Mammary microvascular endothelial cell (primary cell): Measurements from ENCODE around the gene TMEM121B. TPM values are rescaled to one million over a fixed set of nuclear protein-coding genes. Genes with fewer than 3 reads are reported as not detected.

Source experiments
- total RNA-seq: library from RNA; depleted of rRNA; stranded (reverse); fragments of >200 nt; gene quantifications from 2 replicates; pipeline ENCODE4 v1.2.3, GENCODE V29; 2015

The TMEM121B gene
- 0.10 and 0.33 TPM in 2 replicates for total RNA-seq

GRCh38 chr22:17121233-17122195 is at the start of gene TMEM121B:
TMEM121B (minus strand) TSS chr22:17121360; CDS start chr22:17121127, 233 bp downstream.

GRCh38 chr22:17158568-17159503 is 37.7 kb upstream of the TMEM121B start, which contains the start of gene HDHD5:
HDHD5 (minus strand) TSS chr22:17159277; CDS start chr22:17159251, 26 bp downstream.

GRCh38 chr22:17084554-17085276 is 36.4 kb downstream of the TMEM121B start, which contains the start of gene IL17RA:
IL17RA (plus strand) TSS chr22:17085000; CDS start chr22:17085092, 92 bp downstream.

Other genes with a start within 250 kb of the TMEM121B start
- gene GAB4, start 113.1 kb downstream of the TMEM121B start, total RNA-seq: not detected in 2 replicates
- gene IL17RA, start 36.4 kb downstream of the TMEM121B start, total RNA-seq: 6.8 and 11.9 TPM in 2 replicates
- gene HDHD5, start 37.9 kb upstream of the TMEM121B start, total RNA-seq: 39.6 and 51.2 TPM in 2 replicates
- 15.3 and 15.8 TPM in 2 replicates for gene ADA2, start 98.1 kb upstream of the TMEM121B start, total RNA-seq
- 0.05 and 0.13 TPM in 2 replicates for gene CECR2, start 248.1 kb upstream of the TMEM121B start, total RNA-seq